PC-9 (cell line): ENCODE data around the gene AKR7A3. TPM values are rescaled to one million over a fixed set of nuclear protein-coding genes. Genes with fewer than 3 reads are reported as not detected.

Experiments used
- BruUV-seq: library from RNA; stranded (reverse); fragments of 400-500 nt; replicated peaks from 2 replicates; lab custom pipeline; 2021; lab: Mats Ljungman, UMichigan
- CTCF ChIA-PET: fragments of 300-600 bp; sonication (Branson Sonifier 250); formaldehyde crosslinking; loops from one replicate; lab custom pipeline; 2022; ENCODE audit warnings: antibody characterized with exemption; lab: Charles Lee
- POLR2A ChIA-PET: fragments of 300-600 bp; sonication (Branson Sonifier 250); formaldehyde crosslinking; loops from one replicate; lab custom pipeline; 2022; ENCODE audit warnings: antibody characterized with exemption; ENCODE audit not compliant: unreplicated experiment; lab: Charles Lee
- DNase-seq, 2 experiments: peaks; one replicate each; pipeline versions ENCODE4 v3.0.0 to v3.0.0-alpha.2; 2015 to 2022; ENCODE audit warnings: mixed read lengths in 1 of 2
- H2AFZ ChIP-seq: fragments of 200-600 bp; sonication (generic); 2 replicates; pipeline ENCODE4 v1.8.1; 2017; ENCODE audit warnings: antibody characterized with exemption
- H3F3A ChIP-seq: fragments of 200-600 bp; sonication (generic); 2 replicates; pipeline ENCODE4 v1.8.1; 2017; ENCODE audit warnings: antibody characterized with exemption, mild to moderate bottlenecking, low read depth; ENCODE audit not compliant: insufficient read depth
- H3K27ac ChIP-seq: fragments of 200-600 bp; sonication (generic); 2 replicates; pipeline ENCODE4 v1.6.1; 2016; ENCODE audit warnings: mixed run types
- H3K27me3 ChIP-seq: fragments of 200-600 bp; sonication (generic); 2 replicates; pipeline ENCODE4 v1.6.1; 2016; ENCODE audit warnings: low read depth, mixed run types; ENCODE audit not compliant: insufficient read depth
- H3K36me3 ChIP-seq: fragments of 200-600 bp; sonication (generic); 2 replicates; pipeline ENCODE4 v1.6.1; 2016; ENCODE audit warnings: low read depth, mixed run types
- H3K4me1 ChIP-seq: fragments of 200-600 bp; sonication (generic); replicated peaks from 2 replicates; pipeline ENCODE4 v1.6.1; 2016; ENCODE audit warnings: mixed run types; ENCODE audit not compliant: insufficient read depth
- H3K4me2 ChIP-seq: fragments of 200-600 bp; sonication (generic); 2 replicates; pipeline ENCODE4 v1.6.1; 2017; ENCODE audit warnings: mixed run types
- H3K4me3 ChIP-seq: fragments of 200-600 bp; sonication (generic); 2 replicates; pipeline ENCODE4 v1.6.1; 2016; ENCODE audit warnings: mixed run types
- H3K79me2 ChIP-seq: fragments of 200-600 bp; sonication (generic); 2 replicates; pipeline ENCODE4 v1.6.1; 2017; ENCODE audit warnings: low read depth, mixed run types
- H3K9me2 ChIP-seq: fragments of 200-600 bp; sonication (generic); 2 replicates; pipeline ENCODE4 v1.8.1; 2017; ENCODE audit warnings: mild to moderate bottlenecking; ENCODE audit not compliant: insufficient read depth
- H3K9me3 ChIP-seq: fragments of 200-600 bp; sonication (generic); 2 replicates; pipeline ENCODE4 v1.8.1; 2016; ENCODE audit warnings: low read depth; ENCODE audit not compliant: insufficient read depth
- H4K20me1 ChIP-seq: fragments of 200-600 bp; sonication (generic); 2 replicates; pipeline ENCODE4 v1.8.1; 2017; ENCODE audit not compliant: insufficient read depth
- EZH2 ChIP-seq: fragments of 200-600 bp; sonication (generic); IDR thresholded peaks from 2 replicates; pipeline ENCODE4 v1.8.0; 2017; ENCODE audit warnings: antibody characterized with exemption, low read depth
- intact Hi-C: fragments of 100-400 bp; cut with micrococcal nuclease; formaldehyde crosslinking; loops from one replicate; pipeline ENCODE4 v1.10.0; 2022; ENCODE audit not compliant: unreplicated experiment
- total RNA-seq: library from RNA; stranded (reverse); gene quantifications from 2 replicates; pipeline ENCODE4 v1.2.3, GENCODE V29; 2021
- TF ChIP-seq, protein P1 (sequence below): fragments of 200-600 bp; sonication (generic); conservative IDR thresholded peaks from 2 replicates; pipeline ENCODE4 v1.6.1; 2017; ENCODE audit warnings: mixed run types, antibody characterized with exemption, mild to moderate bottlenecking, moderate library complexity

AKR7A3 gene
- total RNA-seq, 1 experiment from 2014 or later, result 1.9 TPM

DNA sequence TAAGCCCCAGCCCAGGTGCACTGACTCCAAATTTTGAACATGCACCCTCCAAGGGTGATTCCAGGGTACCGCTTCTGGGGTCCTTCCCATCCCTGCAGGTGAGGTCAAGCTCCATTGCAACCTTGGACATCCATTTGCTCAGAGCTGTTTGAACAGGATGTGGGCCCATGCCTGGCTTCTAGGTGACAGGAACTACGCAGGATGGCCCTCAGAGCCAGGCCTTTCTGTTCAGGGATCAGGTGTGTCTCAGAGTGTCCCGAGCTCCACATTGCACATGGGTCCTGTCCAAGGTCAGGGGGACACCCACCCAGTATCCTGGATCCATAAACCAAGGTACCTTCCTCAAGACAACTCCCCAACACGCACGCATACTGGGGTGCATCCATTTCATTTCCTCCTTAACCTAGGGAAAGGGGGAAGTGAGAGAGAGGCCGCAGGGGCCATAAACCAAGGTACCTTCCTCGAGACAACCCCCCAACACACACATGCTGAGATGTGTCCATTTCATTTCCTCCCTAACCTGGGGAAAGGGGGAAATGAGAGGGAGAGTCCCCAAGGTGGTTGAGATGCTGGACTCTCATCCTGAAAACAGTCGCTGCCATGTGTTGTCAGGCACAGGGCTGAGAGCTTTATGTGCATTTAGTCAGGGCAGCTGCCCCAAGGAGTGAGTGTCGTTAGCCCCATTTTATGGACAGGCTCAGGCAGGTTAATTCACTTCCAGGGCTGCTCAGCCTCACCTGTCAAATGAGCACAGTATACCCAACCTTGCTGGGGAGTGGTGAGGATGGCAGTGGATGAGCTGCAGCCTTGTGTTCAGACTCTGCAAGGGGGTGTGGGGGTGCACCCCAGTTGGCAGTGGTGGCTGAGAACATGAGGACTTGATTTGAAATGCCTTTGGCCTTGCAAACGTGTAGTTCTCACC, 25.7 kb upstream of the AKR7A3 start:
- H3K36me3 ChIP-seq, result no peaks in the 10 kb centered on the region
- no peak overlapping the region for H2AFZ ChIP-seq
- ChIA-PET CTCF (interaction anchor here (0.6 kb wide), 1 partner anchor 1116 kb away, joined by 3 read pairs; no protein-coding TSS in a partner anchor), POLR2A (no interaction called here)
- no peak for DNase-seq
- no peaks in the 10 kb centered on the region for H3K9me2 ChIP-seq
- no peak overlapping the region for H3K4me2 ChIP-seq
- H3K9me3 ChIP-seq, result no peaks in the 10 kb centered on the region
- H3K79me2 ChIP-seq, result peaks cover 12% of the 10 kb centered on the region
- H3K4me3 ChIP-seq, result no peak overlapping the region
- H3F3A ChIP-seq, result no peaks in the 10 kb centered on the region
- TF ChIP-seq, protein P1, sequence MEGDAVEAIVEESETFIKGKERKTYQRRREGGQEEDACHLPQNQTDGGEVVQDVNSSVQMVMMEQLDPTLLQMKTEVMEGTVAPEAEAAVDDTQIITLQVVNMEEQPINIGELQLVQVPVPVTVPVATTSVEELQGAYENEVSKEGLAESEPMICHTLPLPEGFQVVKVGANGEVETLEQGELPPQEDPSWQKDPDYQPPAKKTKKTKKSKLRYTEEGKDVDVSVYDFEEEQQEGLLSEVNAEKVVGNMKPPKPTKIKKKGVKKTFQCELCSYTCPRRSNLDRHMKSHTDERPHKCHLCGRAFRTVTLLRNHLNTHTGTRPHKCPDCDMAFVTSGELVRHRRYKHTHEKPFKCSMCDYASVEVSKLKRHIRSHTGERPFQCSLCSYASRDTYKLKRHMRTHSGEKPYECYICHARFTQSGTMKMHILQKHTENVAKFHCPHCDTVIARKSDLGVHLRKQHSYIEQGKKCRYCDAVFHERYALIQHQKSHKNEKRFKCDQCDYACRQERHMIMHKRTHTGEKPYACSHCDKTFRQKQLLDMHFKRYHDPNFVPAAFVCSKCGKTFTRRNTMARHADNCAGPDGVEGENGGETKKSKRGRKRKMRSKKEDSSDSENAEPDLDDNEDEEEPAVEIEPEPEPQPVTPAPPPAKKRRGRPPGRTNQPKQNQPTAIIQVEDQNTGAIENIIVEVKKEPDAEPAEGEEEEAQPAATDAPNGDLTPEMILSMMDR, result no peak
- TF ChIP-seq EZH2, result no peak
- intact Hi-C loops, result loop anchor here (5.0 kb wide), 1 partner anchor 62 kb away; the partner anchor contains the start of genes EMC1 and MRTO4
- H3K4me1 ChIP-seq, result peaks cover 11% of the 10 kb centered on the region
- peaks cover 6% of the 10 kb centered on the region; the same call in 1 of the 2 replicates for H4K20me1 ChIP-seq
- H3K27me3 ChIP-seq, result no peaks in the 10 kb centered on the region
- H3K27ac ChIP-seq, result no peak overlapping the region
- no TSS peak for BruUV-seq

GRCh38 chr1:19313636-19313959, 25.0 kb upstream of the AKR7A3 start:
- TF ChIP-seq, protein P1, result no peak
- TF ChIP-seq EZH2, result no peak
- H3K9me2 ChIP-seq, result no peaks in the 10 kb centered on the region
- H3K4me3 ChIP-seq, result no peak overlapping the region
- no peak for DNase-seq
- no peaks in the 10 kb centered on the region for H3K27me3 ChIP-seq
- H3K79me2 ChIP-seq, result peaks cover 12% of the 10 kb centered on the region
- intact Hi-C loops, result loop anchor here (5.0 kb wide), 1 partner anchor 61 kb away; the partner anchor contains the start of genes EMC1 and MRTO4
- H2AFZ ChIP-seq, result no peak overlapping the region
- H4K20me1 ChIP-seq, result peaks cover 6% of the 10 kb centered on the region; the same call in 1 of the 2 replicates
- no peaks in the 10 kb centered on the region for H3K36me3 ChIP-seq
- ChIA-PET POLR2A (interaction anchor here (0.7 kb wide), 1 partner anchor 30 kb away, joined by 3 read pairs; no protein-coding TSS in a partner anchor), CTCF (no interaction called here)
- BruUV-seq, result no TSS peak
- H3K27ac ChIP-seq, result no peak overlapping the region
- H3K4me1 ChIP-seq, result peaks cover 11% of the 10 kb centered on the region
- peak overlapping the region; percentile 92 for H3K4me2 ChIP-seq
- H3F3A ChIP-seq, result no peaks in the 10 kb centered on the region
- H3K9me3 ChIP-seq, result no peaks in the 10 kb centered on the region

- Histone ChIP-seq H3F3A (no peaks in the 10 kb centered on the region), H3K9me3 (no peaks in the 10 kb centered on the region), H4K20me1 (peaks cover 6% of the 10 kb centered on the region; the same call in 1 of the 2 replicates), H3K79me2 (peaks cover 12% of the 10 kb centered on the region), H3K4me2 (peak overlapping the region; percentile 92), H3K4me1 (peaks cover 11% of the 10 kb centered on the region), H3K36me3 (no peaks in the 10 kb centered on the region), H3K27me3 (no peaks in the 10 kb centered on the region), H3K27ac (no peak overlapping the region), H3K4me3 (peak overlapping the region; percentile 66), H2AFZ (peak overlapping the region; percentile 74), H3K9me2 (no peaks in the 10 kb centered on the region)
- TF ChIP-seq EZH2, result no peak
- TF ChIP-seq, protein P1, result no peak
- ChIA-PET POLR2A (interaction anchor here (0.6 to 0.7 kb wide), 2 partner anchors 23 to 30 kb away, joined by 3 to 6 read pairs; no protein-coding TSS in a partner anchor), CTCF (no interaction called here)
- no peak for DNase-seq
- BruUV-seq, result TSS peak; percentile 54
- intact Hi-C loops, result loop anchor here (5.0 kb wide), 1 partner anchor 61 kb away; the partner anchor contains the start of genes EMC1 and MRTO4
These were observed 24.4 kb upstream of the AKR7A3 start for GRCh38 chr1:19312782-19313635.
